Nephron progenitor cell (in vitro differentiated cells): ENCODE results near the gene GNG13.

ENCODE experiments used
- DNase-seq: peaks from one replicate; pipeline ENCODE4 v3.0.0; 2021
- H3K27ac Mint-ChIP-seq: 2 replicates; pipeline ENCODE4 v1.8.0; 2021; ENCODE audit warnings: mild to moderate bottlenecking, moderate library complexity, mixed read lengths
- H3K27me3 Mint-ChIP-seq: 2 replicates; pipeline ENCODE4 v1.8.0; 2021; ENCODE audit warnings: mild to moderate bottlenecking, low read depth, mixed read lengths; ENCODE audit not compliant: poor library complexity
- H3K36me3 Mint-ChIP-seq: 2 replicates; pipeline ENCODE4 v1.8.0; 2021; ENCODE audit warnings: low read depth, mixed read lengths
- H3K4me1 Mint-ChIP-seq: 2 replicates; pipeline ENCODE4 v1.8.0; 2021; ENCODE audit warnings: mixed read lengths
- H3K4me3 Mint-ChIP-seq: 2 replicates; pipeline ENCODE4 v1.8.0; 2021; ENCODE audit warnings: mild to moderate bottlenecking, moderate library complexity, mixed read lengths
- H3K9me3 Mint-ChIP-seq: 2 replicates; pipeline ENCODE4 v1.8.0; 2021; ENCODE audit warnings: mild to moderate bottlenecking, moderate library complexity, mixed read lengths
- TF ChIP-seq, protein P1 (sequence below): fragments of 200-600 bp; sonication (generic); IDR thresholded peaks from 2 replicates; pipeline ENCODE4 v1.5.0; 2021; ENCODE audit warnings: antibody characterized with exemption

Gene GNG13

GRCh38 chr16:782258-782657 is 18.3 kb downstream of the GNG13 start:
- TF ChIP-seq, protein P1, sequence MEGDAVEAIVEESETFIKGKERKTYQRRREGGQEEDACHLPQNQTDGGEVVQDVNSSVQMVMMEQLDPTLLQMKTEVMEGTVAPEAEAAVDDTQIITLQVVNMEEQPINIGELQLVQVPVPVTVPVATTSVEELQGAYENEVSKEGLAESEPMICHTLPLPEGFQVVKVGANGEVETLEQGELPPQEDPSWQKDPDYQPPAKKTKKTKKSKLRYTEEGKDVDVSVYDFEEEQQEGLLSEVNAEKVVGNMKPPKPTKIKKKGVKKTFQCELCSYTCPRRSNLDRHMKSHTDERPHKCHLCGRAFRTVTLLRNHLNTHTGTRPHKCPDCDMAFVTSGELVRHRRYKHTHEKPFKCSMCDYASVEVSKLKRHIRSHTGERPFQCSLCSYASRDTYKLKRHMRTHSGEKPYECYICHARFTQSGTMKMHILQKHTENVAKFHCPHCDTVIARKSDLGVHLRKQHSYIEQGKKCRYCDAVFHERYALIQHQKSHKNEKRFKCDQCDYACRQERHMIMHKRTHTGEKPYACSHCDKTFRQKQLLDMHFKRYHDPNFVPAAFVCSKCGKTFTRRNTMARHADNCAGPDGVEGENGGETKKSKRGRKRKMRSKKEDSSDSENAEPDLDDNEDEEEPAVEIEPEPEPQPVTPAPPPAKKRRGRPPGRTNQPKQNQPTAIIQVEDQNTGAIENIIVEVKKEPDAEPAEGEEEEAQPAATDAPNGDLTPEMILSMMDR: no peak
- Mint-ChIP-seq H3K27ac (no peak overlapping the region), H3K4me1 (peaks cover 8% of the 10 kb centered on the region), H3K27me3 (peaks cover 9% of the 10 kb centered on the region), H3K9me3 (no peaks in the 10 kb centered on the region), H3K4me3 (no peak overlapping the region), H3K36me3 (no peaks in the 10 kb centered on the region)
- no peak for DNase-seq

GRCh38 chr16:781346-782010 is 19.1 kb downstream of the GNG13 start:
- no peak overlapping the region for H3K4me3 Mint-ChIP-seq

GRCh38 chr16:780296-780695 is 20.2 kb downstream of the GNG13 start:
- no peak for DNase-seq
- Mint-ChIP-seq H3K4me1 (peaks cover 8% of the 10 kb centered on the region), H3K27me3 (peaks cover 9% of the 10 kb centered on the region), H3K4me3 (no peak overlapping the region), H3K27ac (peak overlapping the region; percentile 69), H3K36me3 (no peaks in the 10 kb centered on the region), H3K9me3 (no peaks in the 10 kb centered on the region)
- TF ChIP-seq, protein P1: no peak

More at GRCh38 chr16:781346-782010, 19.1 kb downstream of the GNG13 start:
- Mint-ChIP-seq H3K27ac (no peak overlapping the region), H3K9me3 (no peaks in the 10 kb centered on the region), H3K27me3 (peaks cover 9% of the 10 kb centered on the region), H3K36me3 (no peaks in the 10 kb centered on the region), H3K4me1 (peaks cover 8% of the 10 kb centered on the region)
- no peak for DNase-seq
- TF ChIP-seq, protein P1: no peak

DNA sequence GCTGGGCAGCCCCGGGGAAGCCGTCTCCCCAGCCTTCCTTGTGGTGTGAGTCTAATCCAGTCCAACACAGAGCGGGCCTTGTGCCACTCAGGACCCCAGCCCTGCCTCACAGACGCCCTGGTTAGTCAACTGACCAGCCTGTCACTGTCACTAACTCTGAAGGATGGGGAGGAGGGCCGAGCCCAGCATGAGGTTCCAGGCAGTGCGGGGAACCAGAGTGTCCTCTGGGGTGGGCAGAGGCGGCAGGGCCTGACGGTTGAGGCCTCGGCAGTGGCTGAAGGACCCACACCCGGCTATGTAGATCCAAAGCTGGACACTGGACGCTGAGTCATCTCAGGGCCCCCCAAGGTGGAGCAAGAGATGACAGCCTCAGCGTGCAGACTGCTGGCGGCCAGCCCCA is 21.0 kb downstream of the GNG13 start:
- H3K4me3 Mint-ChIP-seq: no peak overlapping the region
- DNase-seq: no peak
- TF ChIP-seq, protein P1: no peak
- H3K4me1 Mint-ChIP-seq: peaks cover 8% of the 10 kb centered on the region
- H3K9me3 Mint-ChIP-seq: no peaks in the 10 kb centered on the region
- H3K36me3 Mint-ChIP-seq: no peaks in the 10 kb centered on the region
- H3K27me3 Mint-ChIP-seq: peaks cover 9% of the 10 kb centered on the region
- no peak overlapping the region for H3K27ac Mint-ChIP-seq

- H3K4me1 Mint-ChIP-seq: peaks cover 8% of the 10 kb centered on the region
- no peak for DNase-seq
- no peak overlapping the region for H3K27ac Mint-ChIP-seq
- TF ChIP-seq, protein P1: no peak
- H3K4me3 Mint-ChIP-seq: no peak overlapping the region
- peaks cover 9% of the 10 kb centered on the region for H3K27me3 Mint-ChIP-seq
- H3K36me3 Mint-ChIP-seq: no peaks in the 10 kb centered on the region
- no peaks in the 10 kb centered on the region for H3K9me3 Mint-ChIP-seq
Measured at GRCh38 chr16:778909-779527, 21.5 kb downstream of the GNG13 start.

- H3K9me3 Mint-ChIP-seq: no peaks in the 10 kb centered on the region
- H3K27ac Mint-ChIP-seq: no peak overlapping the region
- no peaks in the 10 kb centered on the region for H3K36me3 Mint-ChIP-seq
- no peak overlapping the region for H3K4me3 Mint-ChIP-seq
- H3K4me1 Mint-ChIP-seq: peaks cover 8% of the 10 kb centered on the region
- H3K27me3 Mint-ChIP-seq: peaks cover 9% of the 10 kb centered on the region
- DNase-seq: no peak
- TF ChIP-seq, protein P1: no peak
Measured at GRCh38 chr16:778447-778846, 22.1 kb downstream of the GNG13 start.
